Prostate gland (tissue), 2 donors: ENCODE measurements around the gene CBARP. TPM values are rescaled to one million over a fixed set of nuclear protein-coding genes. Genes with fewer than 3 reads are reported as not detected.

Source experiments
- DNase-seq: peaks from one replicate; pipeline ENCODE4 v3.0.0-alpha.2; 2019; ENCODE audit warnings: low spot score
- H3K27ac ChIP-seq, 2 donors: fragments of 200-600 bp; sonication (generic); 2 replicates each; pipeline ENCODE4 v1.5.1; 2017 to 2019
- H3K27me3 ChIP-seq: fragments of 200-600 bp; sonication (generic); replicated peaks from 2 replicates; pipeline ENCODE4 v1.5.1; 2019; ENCODE audit not compliant: insufficient read depth
- H3K36me3 ChIP-seq, 2 donors: fragments of 200-600 bp; sonication (generic); 1 replicate in 1 of 2; 2 replicates in 1 of 2; pipeline versions ENCODE4 v1.5.1 to v1.8.1; 2017 to 2019
- H3K4me1 ChIP-seq: fragments of 200-600 bp; sonication (generic); replicated peaks from 2 replicates; pipeline ENCODE4 v1.5.1; 2019
- H3K4me3 ChIP-seq, 2 donors: fragments of 200-600 bp; sonication (generic); 2 replicates each; pipeline ENCODE4 v1.5.1; 2017 to 2019
- H3K9me3 ChIP-seq: fragments of 200-600 bp; sonication (generic); 2 replicates; pipeline ENCODE4 v1.5.1; 2017
- CTCF ChIP-seq, 4 experiments: fragments of 200-600 bp in 2 of 4; fragments of 450-650 bp in 2 of 4; sonication (generic) in 2 of 4; IDR thresholded peaks; 1 replicate in 3 of 4; 2 replicates in 1 of 4; pipeline ENCODE4 v1.5.1; 2016 to 2019; ENCODE audit warnings: antibody characterized with exemption in 4 of 4, mild to moderate bottlenecking in 2 of 4, moderate library complexity in 2 of 4
- POLR2A ChIP-seq: fragments of 450-650 bp; IDR thresholded peaks from one replicate; pipeline ENCODE4 v1.6.1; 2016; ENCODE audit warnings: antibody characterized with exemption, mild to moderate bottlenecking
- POLR2AphosphoS5 ChIP-seq: sonication (generic); formaldehyde crosslinking; IDR thresholded peaks from one replicate; pipeline ENCODE4 v1.6.1; 2017; ENCODE audit warnings: antibody characterized with exemption
- WGBS: methylation state at CpG from one replicate; pipeline ENCODE4 v1.1.5; 2018; 5-methylcytosine and 5-hydroxymethylcytosine counted together
- intact Hi-C: fragments of 100-400 bp; cut with DNase I; formaldehyde crosslinking; loops from one replicate; pipeline ENCODE4 v1.14.2; 2022
- total RNA-seq, 2 donors: library from RNA; depleted of rRNA; stranded (reverse); fragments of >200 nt; gene quantifications; one replicate each; pipeline ENCODE4 v1.1.0, GENCODE V29; 2016

Gene CBARP
- total RNA-seq, 2 donors from 2014 or later: 0.68 to 4.4 TPM

DNA sequence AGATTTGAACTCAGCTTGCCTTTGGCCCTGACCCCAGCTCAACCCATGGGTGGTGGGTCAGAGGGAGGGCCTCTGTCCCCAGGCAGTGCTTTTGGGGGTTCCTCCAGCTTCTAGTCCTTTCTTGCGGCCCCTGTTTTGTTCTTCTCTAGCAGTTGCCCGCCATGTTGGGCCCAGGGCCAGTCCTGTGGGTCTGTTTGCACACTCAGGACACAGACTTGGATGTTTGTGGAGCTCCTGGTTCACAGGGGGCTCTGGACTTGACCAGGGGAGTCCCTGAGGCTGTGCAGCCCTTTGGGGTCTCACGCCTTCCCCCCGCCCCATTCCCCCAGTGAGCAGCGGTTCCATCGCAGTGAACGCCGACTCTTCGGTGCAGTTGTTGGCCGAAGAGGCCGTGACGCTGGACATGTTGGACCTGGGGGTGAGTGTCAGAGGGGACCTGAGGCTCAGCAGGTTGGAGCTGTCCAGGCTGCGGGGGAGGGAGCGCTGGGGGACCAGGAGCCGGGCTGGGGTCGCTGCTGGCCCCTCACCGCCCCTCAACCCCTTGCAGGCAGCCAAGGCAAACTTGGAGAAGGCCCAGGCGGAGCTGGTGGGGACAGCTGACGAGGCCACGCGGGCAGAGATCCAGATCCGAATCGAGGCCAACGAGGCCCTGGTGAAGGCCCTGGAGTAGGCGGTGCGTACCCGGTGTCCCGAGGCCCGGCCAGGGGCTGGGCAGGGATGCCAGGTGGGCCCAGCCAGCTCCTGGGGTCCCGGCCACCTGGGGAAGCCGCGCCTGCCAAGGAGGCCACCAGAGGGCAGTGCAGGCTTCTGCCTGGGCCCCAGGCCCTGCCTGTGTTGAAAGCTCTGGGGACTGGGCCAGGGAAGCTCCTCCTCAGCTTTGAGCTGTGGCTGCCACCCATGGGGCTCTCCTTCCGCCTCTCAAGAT is 6.2 kb upstream of the CBARP start:
- peak overlapping the region in 1 of 2 donors; percentile 4 for H3K4me3 ChIP-seq
- H3K27me3 ChIP-seq: no peaks in the 10 kb centered on the region
- 30% methylated on average over 31 of the region's 33 CpGs for WGBS
- intact Hi-C loops: loop anchor here (1.0 to 10.0 kb wide), 2 partner anchors 22 to 209 kb away; no protein-coding TSS in a partner anchor
- H3K9me3 ChIP-seq: no peaks in the 10 kb centered on the region
- DNase-seq: peak; percentile 87
- H3K36me3 ChIP-seq: no peaks in the 10 kb centered on the region
- peak; percentile 94 to 99 (median 98) for TF ChIP-seq CTCF (IDR thresholded peaks at IDR 0.05)
- no peak for TF ChIP-seq POLR2A
- peak; percentile 79 for TF ChIP-seq POLR2AphosphoS5
- H3K4me1 ChIP-seq: peaks cover 42% of the 10 kb centered on the region
- H3K27ac ChIP-seq: peak overlapping the region; percentile 91 to 100

- Histone ChIP-seq H3K36me3 (no peaks in the 10 kb centered on the region), H3K4me3 (peak within 1 kb of the TSS; percentile 83 to 92), H3K9me3 (no peaks in the 10 kb centered on the region), H3K27me3 (no peaks in the 10 kb centered on the region), H3K27ac (peak within 1 kb of the TSS; percentile 89 to 90), H3K4me1 (peaks cover 42% of the 10 kb centered on the region)
- peak; percentile 92 for DNase-seq
- intact Hi-C loops: loop anchor here (10.0 kb wide), 1 partner anchor 207 kb away; no protein-coding TSS in a partner anchor
- 1% methylated on average over 69 of the region's 79 CpGs for WGBS
- peak; percentile 77 for TF ChIP-seq POLR2A
- TF ChIP-seq CTCF (IDR thresholded peaks at IDR 0.05): peak in 2 of 4 experiments; percentile 35 to 37
- peak; percentile 96 for TF ChIP-seq POLR2AphosphoS5
Observed at GRCh38 chr19:1241417-1242095, 3.8 kb upstream of the CBARP start, which contains the start of gene ATP5F1D. Gene ATP5F1D (plus strand): TSS chr19:1241751. CDS start chr19:1241851, 100 bp downstream.

DNA sequence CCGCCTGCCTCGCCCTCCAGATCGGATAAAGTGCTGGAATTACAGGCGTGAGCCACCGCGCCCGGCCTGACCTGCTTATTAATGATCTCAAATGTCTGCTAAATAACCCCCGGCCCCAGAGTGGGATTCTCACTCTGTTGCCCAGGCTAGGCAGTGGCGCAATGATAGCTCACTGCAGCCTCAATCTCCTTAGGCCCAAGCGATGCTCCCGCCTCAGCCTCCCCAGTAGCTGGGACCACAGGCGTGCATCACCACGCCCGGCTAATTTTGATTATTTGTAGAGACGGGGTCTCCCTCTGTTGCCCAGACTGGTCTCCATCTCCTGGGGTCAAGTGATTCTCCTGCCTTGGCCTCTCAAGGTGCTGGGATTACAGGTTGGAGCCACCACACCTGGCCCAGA is 3.1 kb upstream of the CBARP start:
- Histone ChIP-seq H3K9me3 (no peaks in the 10 kb centered on the region), H3K4me3 (peak overlapping the region in 1 of 2 donors; percentile 83), H3K4me1 (peaks cover 36% of the 10 kb centered on the region), H3K36me3 (no peaks in the 10 kb centered on the region), H3K27me3 (no peaks in the 10 kb centered on the region), H3K27ac (peak overlapping the region; percentile 89 to 90)
- TF ChIP-seq POLR2AphosphoS5 (no peak), POLR2A (no peak), CTCF (IDR thresholded peaks at IDR 0.05) (no peak)
- intact Hi-C loops: loop anchor here (10.0 kb wide), 1 partner anchor 206 kb away; no protein-coding TSS in a partner anchor
- WGBS: 67% methylated on average over 15 of the region's 15 CpGs
- DNase-seq: no peak

DNA sequence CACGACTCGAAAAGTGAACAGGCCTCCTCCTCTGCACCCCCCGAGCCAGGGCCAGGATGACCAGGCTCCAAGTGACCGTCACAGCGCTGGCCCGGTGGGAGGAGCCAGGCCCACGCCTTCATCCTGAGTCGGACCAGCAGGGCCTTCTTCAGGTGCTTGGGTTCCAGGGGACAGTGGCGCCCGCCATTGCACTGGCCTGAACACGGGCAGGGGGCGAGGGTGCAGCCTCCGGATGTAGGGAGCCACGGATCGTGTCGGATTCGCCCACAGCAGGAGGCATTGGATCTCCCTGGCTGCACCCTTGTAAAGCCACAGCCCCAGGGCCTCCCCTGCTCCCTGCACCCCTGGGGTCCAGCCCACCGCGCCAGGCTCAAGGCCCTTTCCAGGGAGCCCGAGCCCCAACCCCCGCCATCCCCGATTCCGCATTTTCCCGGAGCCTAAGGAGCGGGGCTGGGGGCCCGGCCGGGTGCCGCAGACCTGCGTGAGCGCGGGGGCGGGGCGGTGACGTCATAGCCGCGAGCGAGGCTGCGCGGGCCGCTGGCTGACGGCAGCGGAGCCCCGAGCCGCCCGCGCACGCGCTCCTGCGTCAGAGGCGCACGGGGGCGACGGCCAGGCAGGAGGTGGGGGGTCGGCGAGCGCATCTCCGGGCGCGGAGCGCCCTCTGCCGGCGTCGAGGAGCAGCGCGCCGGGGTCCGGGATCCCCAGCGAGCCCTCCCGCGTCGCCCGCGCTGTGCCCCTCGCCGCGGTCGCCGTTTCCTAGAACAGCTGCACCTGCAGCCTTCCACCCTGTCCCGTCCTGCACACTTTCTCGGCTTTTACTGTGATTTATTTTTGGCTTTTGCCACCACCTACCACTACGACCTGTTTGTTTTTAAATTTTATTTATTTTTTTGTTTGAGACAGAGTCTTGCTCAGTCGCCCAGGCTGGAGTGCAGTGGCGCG is 2.3 kb upstream of the CBARP start:
- no peaks in the 10 kb centered on the region for H3K9me3 ChIP-seq
- H3K27ac ChIP-seq: peak overlapping the region; percentile 85 to 89
- peaks cover 27% of the 10 kb centered on the region for H3K4me1 ChIP-seq
- intact Hi-C loops: loop anchor here (10.0 kb wide), 1 partner anchor 205 kb away; no protein-coding TSS in a partner anchor
- no peaks in the 10 kb centered on the region for H3K36me3 ChIP-seq
- peak; percentile 76 for DNase-seq
- H3K4me3 ChIP-seq: peak overlapping the region; percentile 24
- TF ChIP-seq POLR2A: peak; percentile 37
- peak; percentile 88 to 99 (median 94) for TF ChIP-seq CTCF (IDR thresholded peaks at IDR 0.05)
- TF ChIP-seq POLR2AphosphoS5: no peak
- 11% methylated on average over 68 of the region's 84 CpGs for WGBS
- no peaks in the 10 kb centered on the region for H3K27me3 ChIP-seq
